GM23248 (cell line): ENCODE results near the gene ZBTB49.

Experiments
- EZH2 ChIP-seq: fragments of 200-600 bp; sonication (generic); IDR thresholded peaks from 2 replicates; pipeline ENCODE4 v1.6.1; 2018; ENCODE audit warnings: antibody characterized with exemption, mild to moderate bottlenecking; ENCODE audit not compliant: insufficient read depth, poor library complexity, severe bottlenecking
- EZH2phosphoT487 ChIP-seq: fragments of 200-600 bp; sonication (generic); IDR thresholded peaks from 2 replicates; pipeline ENCODE4 v1.6.1; 2018; ENCODE audit warnings: antibody characterized with exemption, moderate library complexity, mild to moderate bottlenecking, low read depth; ENCODE audit not compliant: insufficient read depth

DNA sequence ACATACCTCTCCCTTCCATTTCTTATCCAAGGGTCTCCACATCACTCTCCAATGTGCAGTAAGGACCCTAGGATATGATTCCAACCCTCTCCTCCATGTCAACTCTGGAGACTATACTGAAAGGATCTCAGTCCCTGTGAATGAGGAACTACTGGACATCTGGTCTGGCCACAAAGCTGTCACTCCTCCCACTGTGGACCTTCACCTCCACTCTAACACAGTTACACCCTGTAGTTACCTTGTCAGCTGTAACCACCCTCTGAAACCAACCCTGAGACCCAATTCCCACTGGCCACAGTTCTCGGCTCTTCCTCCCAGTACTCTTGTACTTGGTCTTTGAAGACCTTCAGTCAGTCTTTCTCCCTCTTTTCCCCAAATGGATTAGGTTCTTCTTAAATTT, 44.9 kb upstream of the ZBTB49 start:
- TF ChIP-seq EZH2 (no peak), EZH2phosphoT487 (no peak)
